Neural cell (in vitro differentiated cells): ENCODE data around the gene RBSN. TPM values are rescaled to one million over a fixed set of nuclear protein-coding genes. Genes with fewer than 3 reads are reported as not detected.

Source experiments
- H2AFZ ChIP-seq: fragments of 200-600, 300-800 bp; sonication (generic), shearing (Covaris generic); 2 replicates; pipeline ENCODE4 v1.6.0; 2014; ENCODE audit warnings: low read depth, mild to moderate bottlenecking, antibody characterized with exemption, low read length, moderate library complexity
- H3F3A ChIP-seq: fragments of 200-600 bp; shearing (Covaris generic); 2 replicates; pipeline ENCODE4 v1.6.1; 2016; ENCODE audit warnings: mild to moderate bottlenecking, moderate library complexity, mixed read lengths, antibody characterized with exemption, low read length; ENCODE audit not compliant: insufficient read depth, poor library complexity, severe bottlenecking
- H3K27ac ChIP-seq: fragments of 200-600, 300-800 bp; sonication (generic), shearing (Covaris generic); 2 replicates; pipeline ENCODE4 v1.5.1; 2014; ENCODE audit warnings: mild to moderate bottlenecking, low read length, moderate library complexity
- H3K27me3 ChIP-seq: fragments of 300-800, 200-600 bp; sonication (generic), shearing (Covaris generic); 2 replicates; pipeline ENCODE4 v1.6.0; 2014; ENCODE audit warnings: mild to moderate bottlenecking, low read depth, low read length, moderate library complexity; ENCODE audit not compliant: insufficient read depth
- H3K36me3 ChIP-seq: fragments of 300-800, 200-600 bp; sonication (generic), shearing (Covaris generic); 2 replicates; pipeline ENCODE4 v1.5.1; 2014; ENCODE audit warnings: mild to moderate bottlenecking, antibody characterized with exemption, low read length, moderate library complexity; ENCODE audit not compliant: insufficient read depth
- H3K4me2 ChIP-seq: fragments of 300-800, 200-600 bp; sonication (generic), shearing (Covaris generic); 2 replicates; pipeline ENCODE4 v1.6.0; 2014; ENCODE audit warnings: mild to moderate bottlenecking, low read length
- H3K4me3 ChIP-seq: fragments of 300-800, 200-600 bp; sonication (generic), shearing (Covaris generic); 2 replicates; pipeline ENCODE4 v1.5.1; 2014; ENCODE audit warnings: mild to moderate bottlenecking, low read length, moderate library complexity
- H3K79me2 ChIP-seq: fragments of 200-600 bp; shearing (Covaris generic); replicated peaks from 2 replicates; pipeline ENCODE4 v1.6.0; 2014; ENCODE audit warnings: mild to moderate bottlenecking, low read length, moderate library complexity; ENCODE audit not compliant: insufficient read depth
- H3K9ac ChIP-seq: fragments of 300-800, 200-600 bp; sonication (generic), shearing (Covaris generic); 2 replicates; pipeline ENCODE4 v1.6.1; 2016; ENCODE audit warnings: mild to moderate bottlenecking, low read length, mixed read lengths
- H3K9me2 ChIP-seq: fragments of 200-600 bp; shearing (Covaris generic); 2 replicates; pipeline ENCODE4 v1.6.1; 2016; ENCODE audit warnings: mild to moderate bottlenecking, low read length, mixed read lengths; ENCODE audit not compliant: insufficient read depth
- H3K9me3 ChIP-seq: fragments of 200-600, 300-800 bp; sonication (generic), shearing (Covaris generic); 2 replicates; pipeline ENCODE4 v1.6.1; 2016; ENCODE audit warnings: mild to moderate bottlenecking, mixed run types, low read length, moderate library complexity, mixed read lengths
- H4K20me1 ChIP-seq: fragments of 200-600 bp; shearing (Covaris generic); 2 replicates; pipeline ENCODE4 v1.6.1; 2016; ENCODE audit warnings: mild to moderate bottlenecking, mixed run types; ENCODE audit not compliant: insufficient read depth
- CTCF ChIP-seq: fragments of 450-650 bp; IDR thresholded peaks from 2 replicates; pipeline ENCODE4 v1.5.1; 2014; ENCODE audit warnings: antibody characterized with exemption, mild to moderate bottlenecking, moderate library complexity; ENCODE audit not compliant: poor library complexity, severe bottlenecking
- EP300 ChIP-seq: fragments of 450-650 bp; conservative IDR thresholded peaks from 2 replicates; pipeline ENCODE4 v1.6.1; 2014; ENCODE audit warnings: antibody characterized with exemption, mild to moderate bottlenecking, moderate library complexity; ENCODE audit not compliant: poor library complexity, severe bottlenecking
- EZH2 ChIP-seq: fragments of 200-600, 300-800 bp; shearing (Covaris generic), sonication (generic); IDR thresholded peaks from 2 replicates; pipeline ENCODE4 v1.6.1; 2014; ENCODE audit warnings: antibody characterized with exemption, low read length, borderline replicate concordance, mild to moderate bottlenecking; ENCODE audit not compliant: insufficient read depth, poor library complexity, severe bottlenecking
- MXI1 ChIP-seq: fragments of 450-650 bp; conservative IDR thresholded peaks from 2 replicates; pipeline ENCODE4 v1.6.1; 2014; ENCODE audit warnings: antibody characterized with exemption, mild to moderate bottlenecking; ENCODE audit not compliant: poor library complexity, severe bottlenecking
- POLR2AphosphoS5 ChIP-seq: IDR thresholded peaks from 2 replicates; pipeline ENCODE4 v1.6.1; 2012
- RAD21 ChIP-seq: fragments of 450-650 bp; conservative IDR thresholded peaks from 2 replicates; pipeline ENCODE4 v1.6.1; 2014; ENCODE audit warnings: antibody characterized with exemption, mild to moderate bottlenecking, moderate library complexity
- SMC3 ChIP-seq: fragments of 450-650 bp; conservative IDR thresholded peaks from 2 replicates; pipeline ENCODE4 v1.6.1; 2014; ENCODE audit warnings: antibody characterized with exemption, mild to moderate bottlenecking, moderate library complexity; ENCODE audit not compliant: poor library complexity
- TAF1 ChIP-seq: IDR thresholded peaks from 2 replicates; pipeline ENCODE4 v1.6.1; 2012; ENCODE audit warnings: low read depth
- polyA plus RNA-seq: library from polyadenylated mRNA; depleted of rRNA; stranded (reverse); fragments of >200 nt; gene quantifications from 2 replicates; pipeline ENCODE4 v1.2.3, GENCODE V29; 2014
- TF ChIP-seq, protein P1 (sequence below): IDR thresholded peaks from 2 replicates; pipeline ENCODE4 v1.6.1; 2012; ENCODE audit warnings: borderline replicate concordance

Gene RBSN
- polyA plus RNA-seq, 1 donor from 2014 or later: 27.6 TPM

DNA sequence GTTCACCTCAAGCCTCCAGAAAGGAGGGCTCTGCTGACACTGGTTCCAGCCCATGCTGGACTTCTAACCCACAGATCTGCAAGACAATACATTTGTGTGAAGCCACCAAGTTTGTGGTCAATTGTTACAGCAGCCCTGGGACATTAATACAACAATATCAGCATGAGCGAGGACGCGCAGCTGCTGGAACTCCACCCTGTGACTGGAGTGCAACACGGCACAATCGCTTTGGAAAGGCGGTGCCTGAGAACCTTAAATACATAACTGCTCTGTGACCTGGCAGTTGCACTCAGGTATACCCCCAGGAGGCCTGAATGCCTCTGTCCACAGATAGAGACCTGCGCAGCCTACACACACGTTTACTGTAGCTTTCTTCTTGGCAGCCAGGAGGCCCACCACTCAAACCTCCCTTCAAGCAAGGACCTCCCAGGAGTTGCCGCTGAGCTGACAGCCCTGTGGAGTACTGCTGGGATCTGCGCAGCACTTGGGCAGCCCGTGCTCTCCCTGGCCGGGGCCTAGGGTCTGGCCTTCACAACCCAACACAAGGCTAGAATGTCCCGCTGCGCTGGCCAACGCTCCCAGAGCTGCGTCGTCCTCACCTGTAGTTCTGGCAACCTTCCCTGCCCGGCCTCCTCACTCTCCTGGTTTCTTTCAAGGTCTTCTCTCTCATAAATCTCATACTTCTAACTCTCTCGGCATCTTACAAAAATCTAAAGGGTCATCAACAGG is 42.1 kb downstream of the RBSN start:
- Histone ChIP-seq H3K4me3 (no peak overlapping the region), H3K27me3 (no peaks in the 10 kb centered on the region), H3K36me3 (peaks cover 4% of the 10 kb centered on the region), H3K79me2 (no peaks in the 10 kb centered on the region), H3K4me2 (no peak overlapping the region), H3K9me3 (no peaks in the 10 kb centered on the region), H3K9me2 (no peaks in the 10 kb centered on the region), H3K27ac (no peak overlapping the region), H3F3A (no peaks in the 10 kb centered on the region), H3K9ac (no peak overlapping the region), H2AFZ (no peak overlapping the region), H4K20me1 (no peaks in the 10 kb centered on the region)
- no peak for TF ChIP-seq EZH2
- no peak for TF ChIP-seq SMC3
- TF ChIP-seq, protein P1, sequence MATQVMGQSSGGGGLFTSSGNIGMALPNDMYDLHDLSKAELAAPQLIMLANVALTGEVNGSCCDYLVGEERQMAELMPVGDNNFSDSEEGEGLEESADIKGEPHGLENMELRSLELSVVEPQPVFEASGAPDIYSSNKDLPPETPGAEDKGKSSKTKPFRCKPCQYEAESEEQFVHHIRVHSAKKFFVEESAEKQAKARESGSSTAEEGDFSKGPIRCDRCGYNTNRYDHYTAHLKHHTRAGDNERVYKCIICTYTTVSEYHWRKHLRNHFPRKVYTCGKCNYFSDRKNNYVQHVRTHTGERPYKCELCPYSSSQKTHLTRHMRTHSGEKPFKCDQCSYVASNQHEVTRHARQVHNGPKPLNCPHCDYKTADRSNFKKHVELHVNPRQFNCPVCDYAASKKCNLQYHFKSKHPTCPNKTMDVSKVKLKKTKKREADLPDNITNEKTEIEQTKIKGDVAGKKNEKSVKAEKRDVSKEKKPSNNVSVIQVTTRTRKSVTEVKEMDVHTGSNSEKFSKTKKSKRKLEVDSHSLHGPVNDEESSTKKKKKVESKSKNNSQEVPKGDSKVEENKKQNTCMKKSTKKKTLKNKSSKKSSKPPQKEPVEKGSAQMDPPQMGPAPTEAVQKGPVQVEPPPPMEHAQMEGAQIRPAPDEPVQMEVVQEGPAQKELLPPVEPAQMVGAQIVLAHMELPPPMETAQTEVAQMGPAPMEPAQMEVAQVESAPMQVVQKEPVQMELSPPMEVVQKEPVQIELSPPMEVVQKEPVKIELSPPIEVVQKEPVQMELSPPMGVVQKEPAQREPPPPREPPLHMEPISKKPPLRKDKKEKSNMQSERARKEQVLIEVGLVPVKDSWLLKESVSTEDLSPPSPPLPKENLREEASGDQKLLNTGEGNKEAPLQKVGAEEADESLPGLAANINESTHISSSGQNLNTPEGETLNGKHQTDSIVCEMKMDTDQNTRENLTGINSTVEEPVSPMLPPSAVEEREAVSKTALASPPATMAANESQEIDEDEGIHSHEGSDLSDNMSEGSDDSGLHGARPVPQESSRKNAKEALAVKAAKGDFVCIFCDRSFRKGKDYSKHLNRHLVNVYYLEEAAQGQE: no peak
- TF ChIP-seq MXI1: no peak
- no peak for TF ChIP-seq CTCF
- no peak for TF ChIP-seq EP300

GRCh38 chr3:15055019-15055557 is 43.9 kb downstream of the RBSN start:
- H3K79me2 ChIP-seq: no peaks in the 10 kb centered on the region
- no peaks in the 10 kb centered on the region for H3F3A ChIP-seq
- H3K9me2 ChIP-seq: no peaks in the 10 kb centered on the region
- H3K9ac ChIP-seq: no peak overlapping the region
- H3K36me3 ChIP-seq: peaks cover 4% of the 10 kb centered on the region
- no peaks in the 10 kb centered on the region for H3K27me3 ChIP-seq
- no peaks in the 10 kb centered on the region for H4K20me1 ChIP-seq
- no peak overlapping the region for H3K4me2 ChIP-seq
- H3K27ac ChIP-seq: no peak overlapping the region
- no peak overlapping the region for H2AFZ ChIP-seq
- TF ChIP-seq EZH2 (no peak), RAD21 (no peak), TAF1 (no peak), CTCF (no peak), SMC3 (no peak), EP300 (no peak), POLR2AphosphoS5 (no peak), MXI1 (no peak)
- TF ChIP-seq, protein P1: no peak
- no peaks in the 10 kb centered on the region for H3K9me3 ChIP-seq
- no peak overlapping the region for H3K4me3 ChIP-seq
